SK-MEL-5 (cell line): ENCODE results near the gene TEAD3. TPM values are rescaled to one million over a fixed set of nuclear protein-coding genes. Genes with fewer than 3 reads are reported as not detected.

Source experiments
- DNase-seq: peaks from one replicate; pipeline ENCODE4 v3.0.0-alpha.2; 2016; ENCODE audit warnings: low read depth, low spot score
- in situ Hi-C: cut with HindIII; loops from 2 replicates; pipeline ENCODE4 v1.10.0; 2016; ENCODE audit warnings: low sequenced_read_pairs, high pct_unique_total_duplicates, low pct_unique_long_range_greater_than_20kb
- total RNA-seq: library from RNA; depleted of rRNA; stranded (reverse); fragments of >200 nt; shearing (Covaris generic); gene quantifications from 2 replicates; pipeline ENCODE4 v1.2.3, GENCODE V29; 2014

TEAD3 gene
- total RNA-seq, 1 experiment from 2014 or later, result 1.8 TPM

DNA sequence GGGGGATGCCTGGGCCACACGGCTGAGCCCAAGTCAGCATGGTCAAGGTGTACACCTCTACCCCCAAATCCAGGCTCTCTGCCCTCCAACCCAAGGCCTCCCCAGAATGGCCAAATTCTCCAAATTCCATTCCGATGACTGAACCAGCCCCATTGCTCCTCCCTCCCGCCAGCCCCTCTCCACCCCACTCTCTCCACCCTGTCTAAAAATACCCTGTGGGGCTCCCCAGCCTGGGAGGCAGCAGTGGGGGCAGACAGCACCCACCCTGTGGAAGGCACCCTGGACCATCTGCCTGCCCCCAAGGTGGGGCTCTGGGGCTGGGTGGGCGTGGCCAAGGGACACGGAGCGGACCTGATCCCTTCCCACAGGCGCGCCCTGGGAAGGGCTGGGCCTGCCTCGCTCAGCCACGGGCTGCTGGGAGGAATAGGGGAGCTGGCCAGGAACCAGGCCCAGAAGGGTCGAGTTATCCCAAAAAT lies 11.4 kb downstream of the TEAD3 start:
- in situ Hi-C loops, result no loop called here
- DNase-seq, result no peak

DNA sequence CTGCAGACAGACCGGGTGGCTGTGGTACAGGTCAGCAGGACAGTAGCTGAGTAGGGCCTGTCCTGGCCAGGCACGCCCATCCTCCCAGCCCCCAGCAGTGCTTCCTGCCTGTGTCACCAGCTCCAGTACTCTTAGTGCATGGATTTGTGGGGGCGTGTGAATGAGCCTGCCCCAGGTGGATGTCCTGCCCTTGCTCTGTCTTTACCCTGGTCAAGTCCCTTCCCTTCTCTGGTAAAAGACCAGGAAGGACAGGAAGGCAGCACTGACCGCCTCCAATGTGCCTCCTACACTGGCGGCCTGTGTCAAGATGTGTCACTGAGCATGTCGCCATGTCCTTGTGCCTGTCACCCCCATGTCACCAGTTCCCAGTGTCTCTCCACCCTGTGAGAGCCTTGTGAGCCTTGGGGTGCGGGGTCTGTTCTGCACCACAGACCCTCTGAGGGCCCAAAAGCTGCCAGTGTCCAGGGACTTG lies 11.9 kb downstream of the TEAD3 start:
- in situ Hi-C loops, result no loop called here
- DNase-seq, result no peak

DNA sequence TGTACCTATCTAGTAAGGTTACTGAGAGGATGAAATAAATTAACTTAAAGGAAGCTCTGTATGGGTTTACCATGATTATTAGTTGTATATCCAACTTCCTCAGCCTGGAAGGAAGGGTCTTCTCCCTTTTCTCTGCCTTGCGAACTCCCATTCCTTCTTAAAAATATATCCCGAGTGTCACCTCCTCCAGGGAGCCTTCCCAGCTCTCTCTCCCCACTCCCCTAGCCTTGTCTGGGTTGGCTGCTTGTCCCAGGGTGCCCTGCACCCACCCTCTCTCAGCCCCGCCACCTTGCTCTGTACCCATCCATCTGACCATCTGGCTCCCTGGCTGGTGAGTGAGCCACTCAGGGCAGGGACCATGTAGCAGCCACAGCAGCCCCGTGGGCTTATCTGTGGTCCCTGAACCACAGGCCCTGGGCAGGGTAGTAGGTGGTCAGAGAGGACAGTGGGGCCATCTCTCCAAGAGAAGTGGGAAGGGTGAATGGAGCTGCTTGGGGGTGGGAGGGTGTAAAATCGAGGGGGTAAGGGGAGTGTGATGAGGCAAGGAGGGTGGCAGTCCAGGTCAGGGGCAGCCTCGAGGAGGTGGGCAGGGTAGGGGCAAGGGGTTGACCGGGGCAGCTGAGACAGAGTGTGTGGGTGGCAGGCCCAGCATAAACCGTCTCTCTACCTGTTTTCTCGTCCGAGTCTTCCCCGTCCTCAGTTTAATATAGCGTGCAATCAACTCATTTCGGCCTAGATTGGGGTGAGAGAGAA lies 12.8 kb downstream of the TEAD3 start:
- in situ Hi-C loops, result no loop called here
- no peak for DNase-seq

DNA sequence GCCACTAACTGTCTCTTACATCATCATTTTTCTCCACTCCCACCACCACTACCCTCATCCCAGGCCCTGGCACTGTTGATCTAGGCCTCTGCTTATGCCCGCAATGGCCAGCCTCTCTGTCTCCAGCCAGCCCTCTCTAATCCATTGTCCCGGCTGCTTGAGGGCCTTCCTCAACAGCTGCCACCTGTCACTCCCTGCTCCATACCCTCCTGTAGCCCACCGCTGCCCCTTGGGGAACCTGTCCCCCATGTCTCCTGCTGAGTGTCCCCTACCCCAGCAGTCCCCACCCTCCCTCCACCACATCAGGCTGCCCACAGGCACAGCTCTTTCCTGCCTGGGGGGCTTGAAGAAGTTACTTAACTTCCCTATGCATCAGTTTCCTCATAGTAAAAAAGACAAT lies 13.4 kb downstream of the TEAD3 start:
- in situ Hi-C loops, result no loop called here
- DNase-seq, result no peak

DNA sequence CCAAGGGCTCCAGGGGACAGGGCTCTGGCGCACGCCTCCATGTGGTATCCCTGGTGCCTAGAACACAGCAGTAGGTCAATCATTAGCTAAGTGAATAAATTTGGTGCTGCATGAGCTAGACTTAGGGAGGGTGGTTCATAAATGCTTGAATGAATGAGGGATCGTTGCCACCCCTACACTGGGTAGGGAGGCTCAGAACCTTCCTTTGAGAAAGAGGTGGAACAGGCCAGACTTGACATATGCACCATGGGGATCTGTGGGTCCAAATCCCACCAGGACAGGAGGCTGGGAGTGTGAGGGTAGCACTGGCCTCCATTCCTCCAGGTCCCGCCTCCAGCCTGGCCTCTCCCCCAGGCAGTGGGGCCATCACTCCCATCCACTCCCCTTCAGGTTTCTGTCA lies 13.8 kb downstream of the TEAD3 start:
- in situ Hi-C loops, result no loop called here

DNA sequence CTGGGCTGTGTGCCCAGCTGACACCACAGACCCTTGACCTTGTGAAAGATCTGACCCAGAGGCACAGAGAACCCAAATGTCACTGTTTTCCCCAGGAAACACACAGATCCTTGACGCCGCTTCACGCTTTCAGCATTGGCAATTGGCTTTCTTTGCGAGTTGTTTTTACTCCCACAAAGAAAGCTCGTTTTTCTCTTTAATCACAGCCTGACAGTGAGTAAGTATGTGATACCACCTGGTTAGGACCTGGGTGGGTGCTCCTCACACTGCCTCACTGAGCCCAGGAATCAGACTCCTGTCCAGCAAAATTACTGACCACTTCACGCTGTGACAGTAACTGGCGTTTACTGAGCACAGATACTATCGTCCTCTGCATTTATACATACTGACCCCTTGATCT lies 15.7 kb downstream of the TEAD3 start:
- DNase-seq, result no peak
- in situ Hi-C loops, result no loop called here

More for the DNA sequence above, 13.8 kb downstream of the TEAD3 start:
- no peak for DNase-seq

DNA sequence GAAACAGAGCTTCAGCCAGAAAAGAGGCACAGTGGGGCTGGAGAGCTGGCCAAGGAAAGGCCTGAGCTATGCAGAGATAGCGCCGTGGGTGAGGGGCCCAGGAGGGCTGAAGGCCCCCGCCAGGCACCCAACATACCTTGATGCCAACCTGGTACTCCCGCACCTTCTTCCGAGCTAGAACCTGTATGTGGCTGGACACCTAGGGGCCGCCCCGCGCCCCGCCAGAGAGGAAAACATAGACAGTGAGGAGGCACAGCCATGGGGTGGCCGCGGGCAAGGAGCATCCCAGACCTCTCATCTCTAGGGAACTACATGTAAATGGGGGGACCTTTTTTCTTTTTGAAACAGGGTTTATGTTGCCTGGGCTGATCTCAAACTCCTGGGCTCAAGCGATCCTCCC lies 16.7 kb downstream of the TEAD3 start:
- in situ Hi-C loops, result no loop called here
- no peak for DNase-seq

DNA sequence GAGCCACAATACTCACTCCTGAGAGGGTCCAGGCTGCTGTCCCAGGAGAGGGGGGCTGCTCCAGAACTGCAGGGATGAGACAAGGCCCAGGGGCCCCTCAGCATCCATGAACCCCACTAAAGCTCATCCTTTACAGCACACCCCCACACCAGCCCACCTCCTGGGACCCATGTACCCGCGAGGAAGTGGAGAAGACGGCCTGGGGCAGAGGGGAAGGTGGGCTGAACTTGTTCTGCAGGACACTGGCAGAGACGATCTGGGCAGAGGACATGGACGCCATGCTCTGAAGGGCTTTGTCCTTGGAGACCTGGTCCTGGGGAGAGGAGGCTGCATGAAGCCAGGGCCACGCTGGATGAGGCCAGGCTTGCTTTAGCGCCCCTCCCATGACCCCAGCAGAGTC lies 18.6 kb downstream of the TEAD3 start:
- in situ Hi-C loops, result no loop called here
- DNase-seq, result no peak

DNA sequence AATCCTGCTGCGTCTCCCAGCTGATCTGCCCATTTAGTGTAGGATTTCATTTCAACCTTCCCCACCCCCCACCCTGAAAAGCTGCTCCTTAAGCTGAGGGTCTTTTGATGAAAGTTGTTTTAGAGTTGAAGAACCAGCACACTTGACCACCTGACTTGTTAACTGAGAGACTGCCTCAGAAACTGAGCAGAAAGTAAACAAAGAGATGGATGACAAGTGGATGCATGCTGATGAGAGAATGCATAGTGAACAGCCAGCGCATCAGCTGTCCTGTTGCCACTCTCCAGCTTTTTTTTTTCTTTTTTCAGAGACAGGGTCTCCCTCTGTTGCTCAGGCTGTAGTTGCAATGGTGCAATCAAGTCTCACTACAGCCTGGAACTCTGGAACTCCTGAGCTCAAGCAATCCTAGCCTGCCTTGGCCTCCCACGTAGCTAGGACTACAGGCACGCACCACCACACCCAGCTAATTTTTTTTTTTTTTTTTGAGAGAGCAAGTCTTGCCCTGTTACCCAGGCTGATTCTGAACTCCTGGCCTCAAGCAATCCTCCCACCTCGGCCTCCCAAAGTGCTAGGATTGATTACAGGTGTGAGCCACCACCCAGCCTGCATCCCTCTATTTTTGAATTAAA lies 19.2 kb downstream of the TEAD3 start:
- in situ Hi-C loops, result no loop called here
- DNase-seq, result no peak

DNA sequence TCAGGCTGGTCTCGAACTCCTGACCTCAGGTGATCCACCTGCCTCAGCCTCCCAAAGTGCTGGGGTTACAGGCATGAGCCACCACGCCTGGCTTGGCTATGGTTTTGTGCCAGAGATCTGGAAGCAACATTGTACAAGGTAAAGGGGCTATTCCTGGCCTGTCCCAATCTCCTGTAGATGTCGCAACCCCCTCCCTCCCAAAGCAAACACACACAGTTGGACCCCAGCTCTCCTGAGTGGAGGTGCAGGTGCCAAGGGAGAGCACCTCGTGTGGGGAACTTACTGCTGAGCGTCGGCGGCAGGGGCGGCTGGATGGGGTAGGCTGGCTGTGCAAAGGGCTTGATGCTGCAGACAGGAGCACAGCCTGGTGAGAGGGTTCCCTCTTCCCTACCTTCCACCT lies 19.9 kb downstream of the TEAD3 start:
- in situ Hi-C loops, result no loop called here
- DNase-seq, result no peak

DNA sequence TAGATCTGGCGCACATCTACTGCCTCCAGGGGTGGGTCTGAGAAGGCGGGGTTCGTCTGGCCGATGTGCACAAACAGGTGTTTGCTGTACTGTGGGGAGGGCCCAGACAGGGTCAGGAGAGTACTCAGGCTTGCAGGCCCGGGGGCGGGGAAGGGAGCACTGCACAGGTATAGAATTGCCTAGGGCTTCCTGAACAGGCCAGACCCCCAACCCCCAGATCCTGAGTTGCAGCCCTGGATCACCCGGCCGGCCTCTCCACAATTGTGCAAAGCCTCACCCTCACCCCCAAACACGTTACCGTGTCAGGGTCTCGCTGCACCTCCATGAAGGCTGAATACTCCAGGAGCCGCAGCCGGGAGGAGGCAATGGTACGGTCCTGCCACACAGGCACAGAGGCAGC lies 20.9 kb downstream of the TEAD3 start:
- in situ Hi-C loops, result no loop called here
- DNase-seq, result no peak

DNA sequence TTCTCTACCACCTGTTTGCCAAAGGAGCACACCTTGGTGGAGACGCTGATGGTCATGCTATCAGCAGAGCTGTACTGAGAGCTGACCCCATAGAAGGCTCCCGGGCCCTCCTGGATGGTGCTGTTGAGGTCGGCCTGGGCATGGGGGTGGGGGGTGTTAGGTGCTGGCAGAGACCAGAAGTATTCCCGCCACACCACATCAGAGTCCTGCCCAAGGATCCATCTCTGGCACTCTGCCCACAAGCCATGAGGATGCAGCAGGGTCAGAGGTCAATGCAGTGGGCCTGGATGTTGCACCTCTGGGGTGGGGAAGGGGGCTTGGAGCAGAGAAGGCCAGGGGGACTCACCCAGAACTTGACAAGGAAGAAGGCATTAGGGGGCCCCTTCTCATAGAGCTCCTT lies 21.3 kb downstream of the TEAD3 start:
- in situ Hi-C loops, result no loop called here
- no peak for DNase-seq

DNA sequence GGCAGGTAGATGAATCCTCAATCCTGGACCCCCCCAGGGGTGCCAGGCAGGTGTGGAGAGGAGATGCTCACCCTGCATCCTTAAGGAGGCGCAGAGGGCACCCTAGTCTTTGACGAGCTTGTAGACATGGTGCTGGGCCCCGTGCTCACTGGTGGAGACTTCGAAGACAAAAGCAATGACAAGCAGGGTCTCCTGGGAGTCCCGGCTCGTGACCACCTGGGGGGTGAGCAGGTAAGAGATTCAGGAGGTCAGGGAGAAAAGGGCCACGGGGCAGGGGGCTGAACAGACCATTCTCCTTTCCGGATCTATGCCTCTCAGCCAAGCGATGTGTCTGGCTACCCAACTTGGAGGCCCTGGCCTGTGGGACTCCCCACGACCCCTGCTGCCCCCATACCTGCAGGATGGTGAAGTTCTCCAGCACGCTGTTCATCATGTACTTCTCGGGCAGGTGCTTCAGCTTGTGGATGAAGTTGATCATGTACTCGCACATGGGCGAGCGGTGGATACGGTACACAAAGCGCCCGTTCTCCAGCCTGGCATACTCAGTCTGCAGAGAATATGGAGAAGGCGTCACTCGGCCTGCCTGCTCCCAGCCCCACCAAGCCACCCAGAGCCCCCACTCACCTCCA lies 21.8 kb downstream of the TEAD3 start:
- no peak for DNase-seq

DNA sequence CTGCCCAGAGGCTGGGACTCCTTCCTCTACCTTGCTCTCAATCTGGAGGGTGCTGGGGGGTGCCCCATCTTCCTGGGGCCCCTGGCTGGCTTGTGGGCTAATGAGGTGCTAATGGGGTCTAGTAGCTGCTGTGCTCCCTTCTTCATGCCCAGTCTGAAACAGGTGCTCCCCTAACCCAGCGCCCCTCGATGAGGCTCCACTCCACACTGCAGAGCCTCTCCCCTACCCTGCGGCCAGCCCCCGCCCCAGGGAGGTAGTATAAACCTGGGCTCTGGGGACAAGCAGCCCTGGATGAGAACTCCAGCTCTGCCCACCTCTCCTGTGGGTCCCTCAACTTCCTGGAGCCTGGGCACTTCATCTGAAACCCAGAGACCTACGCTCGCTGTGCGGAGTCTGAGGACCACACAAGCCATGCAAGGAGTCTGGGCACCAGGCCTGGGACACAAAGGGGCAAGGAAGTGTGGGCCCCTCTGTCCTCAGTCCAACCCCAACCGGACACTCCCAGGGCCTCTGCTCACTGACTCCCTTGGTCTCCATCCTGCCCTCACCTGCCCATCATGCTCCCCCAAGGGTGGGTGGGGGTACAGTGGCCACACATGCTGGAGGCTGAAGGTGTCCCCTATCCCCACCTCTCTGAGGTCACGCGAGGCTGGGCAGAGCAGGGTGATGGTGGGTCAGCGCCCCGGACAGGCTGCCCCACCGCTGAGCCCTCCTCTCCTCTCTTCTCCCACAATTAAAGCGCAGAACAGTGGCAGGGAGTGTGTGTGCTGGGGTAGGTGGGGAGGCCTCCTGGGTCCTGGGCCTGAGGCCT lies 22.5 kb downstream of the TEAD3 start:
- in situ Hi-C loops, result no loop called here
- no peak for DNase-seq

More for the DNA sequence above, 21.8 kb downstream of the TEAD3 start:
- in situ Hi-C loops, result no loop called here

DNA sequence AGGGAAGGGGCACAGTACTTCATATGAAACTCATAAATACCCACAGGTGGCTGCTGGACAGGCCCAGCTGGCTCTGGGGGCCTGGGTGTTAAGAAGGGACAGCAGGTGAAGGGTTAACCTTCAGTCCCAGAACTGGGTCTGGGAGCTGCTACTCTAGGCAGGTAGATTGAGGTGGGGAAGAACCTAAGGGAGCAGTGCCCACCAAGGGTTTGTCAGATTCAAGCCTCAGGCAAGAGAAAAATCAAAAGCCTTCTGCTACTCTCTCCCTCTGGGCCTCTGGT lies 23.1 kb downstream of the TEAD3 start:
- no peak for DNase-seq
- in situ Hi-C loops, result no loop called here

DNA sequence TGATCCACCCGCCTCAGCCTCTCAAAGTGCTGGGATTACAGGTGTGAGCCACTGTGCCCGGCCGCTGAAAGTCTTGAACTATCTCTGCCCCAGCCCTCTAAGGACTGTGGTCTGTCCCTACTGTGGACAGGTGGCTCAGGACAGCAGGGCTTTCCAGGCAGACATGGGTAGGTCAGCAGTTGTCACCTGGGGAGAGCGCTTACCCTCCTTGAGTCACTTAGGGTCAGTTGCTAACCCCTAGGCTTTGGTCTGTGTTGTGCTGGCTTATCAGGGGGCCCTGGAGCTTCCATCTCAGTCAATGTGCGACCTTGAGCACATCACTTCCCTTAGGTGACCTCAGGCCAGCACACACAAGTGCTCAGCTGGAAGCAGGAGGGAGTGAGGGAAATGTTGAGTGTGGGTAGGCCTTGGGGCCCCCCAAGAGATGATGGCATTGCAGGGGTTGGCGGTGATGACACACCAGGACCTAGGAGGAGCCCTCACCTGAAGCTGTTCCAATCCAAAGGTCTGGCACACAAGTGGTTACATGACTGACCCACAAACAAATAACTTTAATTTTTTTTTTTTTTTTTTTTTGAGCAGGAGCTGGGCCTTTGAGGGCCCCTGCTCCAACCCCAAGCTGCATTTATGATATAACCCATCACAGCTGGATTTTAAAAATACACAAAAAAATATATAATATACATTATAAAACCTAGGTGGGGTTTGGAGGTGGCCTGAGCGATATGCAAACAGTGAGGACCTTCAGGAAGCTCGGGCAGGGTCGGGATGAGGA lies 23.6 kb downstream of the TEAD3 start:
- in situ Hi-C loops, result no loop called here
- DNase-seq, result no peak

DNA sequence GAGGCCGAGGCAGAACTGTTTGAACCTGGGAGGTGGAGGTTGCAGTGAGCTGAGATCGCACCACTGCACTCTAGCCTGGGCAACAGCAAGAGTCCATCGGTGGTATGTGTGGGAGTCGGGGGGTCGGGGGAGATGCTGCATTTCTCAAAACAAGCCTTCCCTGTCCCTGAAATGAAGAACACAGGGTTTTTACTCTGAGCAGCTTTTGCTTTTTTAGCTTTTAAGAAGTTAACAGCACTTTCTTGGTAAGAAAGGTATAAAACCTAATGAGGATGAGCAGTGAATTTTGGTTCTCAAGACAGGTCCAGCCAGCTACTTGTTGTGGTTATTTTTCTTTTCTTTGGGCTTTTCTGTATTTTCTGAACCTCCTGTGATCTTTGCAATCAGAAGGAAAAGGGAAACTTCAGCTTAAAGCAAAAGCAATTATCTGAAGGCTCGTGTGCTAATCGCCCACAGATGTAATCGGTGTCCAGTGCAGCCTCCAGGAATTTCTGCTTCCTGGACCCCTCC lies 25.0 kb downstream of the TEAD3 start:
- in situ Hi-C loops, result no loop called here
- DNase-seq, result no peak
